ENCODE measurements around the gene SLU7.

- TF ChIP-seq CTCF (IDR thresholded peaks at IDR 0.05) (no peak), POLR2A (IDR thresholded peaks at IDR 0.05) (no peak)
Measured at GRCh38 chr5:160395111-160395510, 23.8 kb downstream of the SLU7 start.
